PC-9 (cell line): Measurements from ENCODE around the gene BCAP29. TPM values are rescaled to one million over a fixed set of nuclear protein-coding genes. Genes with fewer than 3 reads are reported as not detected.

Source experiments
- BruUV-seq: library from RNA; stranded (reverse); fragments of 400-500 nt; replicated peaks from 2 replicates; lab custom pipeline; 2021; lab: Mats Ljungman, UMichigan
- CTCF ChIA-PET: fragments of 300-600 bp; sonication (Branson Sonifier 250); formaldehyde crosslinking; loops from one replicate; lab custom pipeline; 2022; ENCODE audit warnings: antibody characterized with exemption; lab: Charles Lee
- POLR2A ChIA-PET: fragments of 300-600 bp; sonication (Branson Sonifier 250); formaldehyde crosslinking; loops from one replicate; lab custom pipeline; 2022; ENCODE audit warnings: antibody characterized with exemption; ENCODE audit not compliant: unreplicated experiment; lab: Charles Lee
- DNase-seq, 2 experiments: peaks; one replicate each; pipeline versions ENCODE4 v3.0.0 to v3.0.0-alpha.2; 2015 to 2022; ENCODE audit warnings: mixed read lengths in 1 of 2
- H2AFZ ChIP-seq: fragments of 200-600 bp; sonication (generic); 2 replicates; pipeline ENCODE4 v1.8.1; 2017; ENCODE audit warnings: antibody characterized with exemption
- H3F3A ChIP-seq: fragments of 200-600 bp; sonication (generic); 2 replicates; pipeline ENCODE4 v1.8.1; 2017; ENCODE audit warnings: antibody characterized with exemption, mild to moderate bottlenecking, low read depth; ENCODE audit not compliant: insufficient read depth
- H3K27ac ChIP-seq: fragments of 200-600 bp; sonication (generic); 2 replicates; pipeline ENCODE4 v1.6.1; 2016; ENCODE audit warnings: mixed run types
- H3K27me3 ChIP-seq: fragments of 200-600 bp; sonication (generic); 2 replicates; pipeline ENCODE4 v1.6.1; 2016; ENCODE audit warnings: low read depth, mixed run types; ENCODE audit not compliant: insufficient read depth
- H3K36me3 ChIP-seq: fragments of 200-600 bp; sonication (generic); 2 replicates; pipeline ENCODE4 v1.6.1; 2016; ENCODE audit warnings: low read depth, mixed run types
- H3K4me1 ChIP-seq: fragments of 200-600 bp; sonication (generic); replicated peaks from 2 replicates; pipeline ENCODE4 v1.6.1; 2016; ENCODE audit warnings: mixed run types; ENCODE audit not compliant: insufficient read depth
- H3K4me2 ChIP-seq: fragments of 200-600 bp; sonication (generic); 2 replicates; pipeline ENCODE4 v1.6.1; 2017; ENCODE audit warnings: mixed run types
- H3K4me3 ChIP-seq: fragments of 200-600 bp; sonication (generic); 2 replicates; pipeline ENCODE4 v1.6.1; 2016; ENCODE audit warnings: mixed run types
- H3K79me2 ChIP-seq: fragments of 200-600 bp; sonication (generic); 2 replicates; pipeline ENCODE4 v1.6.1; 2017; ENCODE audit warnings: low read depth, mixed run types
- H3K9me2 ChIP-seq: fragments of 200-600 bp; sonication (generic); 2 replicates; pipeline ENCODE4 v1.8.1; 2017; ENCODE audit warnings: mild to moderate bottlenecking; ENCODE audit not compliant: insufficient read depth
- H3K9me3 ChIP-seq: fragments of 200-600 bp; sonication (generic); 2 replicates; pipeline ENCODE4 v1.8.1; 2016; ENCODE audit warnings: low read depth; ENCODE audit not compliant: insufficient read depth
- H4K20me1 ChIP-seq: fragments of 200-600 bp; sonication (generic); 2 replicates; pipeline ENCODE4 v1.8.1; 2017; ENCODE audit not compliant: insufficient read depth
- CTCF ChIP-seq: fragments of 200-600 bp; sonication (generic); conservative IDR thresholded peaks from 2 replicates; pipeline ENCODE4 v1.6.1; 2017; ENCODE audit warnings: mixed run types, antibody characterized with exemption, mild to moderate bottlenecking, moderate library complexity
- EZH2 ChIP-seq: fragments of 200-600 bp; sonication (generic); IDR thresholded peaks from 2 replicates; pipeline ENCODE4 v1.8.0; 2017; ENCODE audit warnings: antibody characterized with exemption, low read depth
- intact Hi-C: fragments of 100-400 bp; cut with micrococcal nuclease; formaldehyde crosslinking; loops from one replicate; pipeline ENCODE4 v1.10.0; 2022; ENCODE audit not compliant: unreplicated experiment
- total RNA-seq: library from RNA; stranded (reverse); gene quantifications from 2 replicates; pipeline ENCODE4 v1.2.3, GENCODE V29; 2021

BCAP29 gene
- total RNA-seq, 1 experiment from 2014 or later, result 58.3 TPM

GRCh38 chr7:107622894-107623293, 42.8 kb downstream of the BCAP29 start:
- Histone ChIP-seq H3K9me3 (no peaks in the 10 kb centered on the region), H3K4me2 (no peak overlapping the region), H3K4me3 (no peak overlapping the region), H3K4me1 (peaks cover 20% of the 10 kb centered on the region), H3K9me2 (no peaks in the 10 kb centered on the region), H3K27me3 (no peaks in the 10 kb centered on the region), H2AFZ (no peak overlapping the region), H3K27ac (no peak overlapping the region), H3K79me2 (no peaks in the 10 kb centered on the region), H4K20me1 (no peaks in the 10 kb centered on the region), H3F3A (peaks cover 10% of the 10 kb centered on the region; the same call in 1 of the 2 replicates), H3K36me3 (peaks cover 6% of the 10 kb centered on the region; the same call in 1 of the 2 replicates)
- no peak for DNase-seq
- CTCF ChIA-PET, result no interaction called here
- POLR2A ChIA-PET, result interaction anchor here (0.6 kb wide), 1 partner anchor 28 kb away, joined by 5 read pairs; no protein-coding TSS in a partner anchor
- TF ChIP-seq EZH2, result no peak
- no peak for TF ChIP-seq CTCF
- intact Hi-C loops, result no loop called here
- BruUV-seq, result no TSS peak

- H3K36me3 ChIP-seq, result no peaks in the 10 kb centered on the region
- no peaks in the 10 kb centered on the region for H3K9me3 ChIP-seq
- POLR2A ChIA-PET, result interaction anchor here (0.6 kb wide), 1 partner anchor 455 kb away, joined by 3 read pairs; no protein-coding TSS in a partner anchor
- H3K4me2 ChIP-seq, result no peak overlapping the region
- no peaks in the 10 kb centered on the region for H3K9me2 ChIP-seq
- BruUV-seq, result no TSS peak
- no peaks in the 10 kb centered on the region for H3K27me3 ChIP-seq
- no peak overlapping the region for H3K27ac ChIP-seq
- DNase-seq, result no peak
- H4K20me1 ChIP-seq, result no peaks in the 10 kb centered on the region
- H3K4me3 ChIP-seq, result no peak overlapping the region
- no peaks in the 10 kb centered on the region for H3K79me2 ChIP-seq
- TF ChIP-seq EZH2, result no peak
- no peak for TF ChIP-seq CTCF
- H2AFZ ChIP-seq, result no peak overlapping the region
- peaks cover 15% of the 10 kb centered on the region for H3K4me1 ChIP-seq
- intact Hi-C loops, result no loop called here
- peaks cover 9% of the 10 kb centered on the region; the same call in 1 of the 2 replicates for H3F3A ChIP-seq
- CTCF ChIA-PET, result no interaction called here
These were observed 47.0 kb downstream of the BCAP29 start for GRCh38 chr7:107627002-107627401.

- Histone ChIP-seq H2AFZ (no peak overlapping the region), H4K20me1 (no peaks in the 10 kb centered on the region), H3K36me3 (no peaks in the 10 kb centered on the region), H3K9me3 (no peaks in the 10 kb centered on the region), H3F3A (no peaks in the 10 kb centered on the region), H3K4me3 (no peak overlapping the region), H3K4me1 (peaks cover under 1% of the 10 kb centered on the region; the same call in 1 of the 2 replicates), H3K9me2 (no peaks in the 10 kb centered on the region), H3K79me2 (no peaks in the 10 kb centered on the region), H3K27ac (no peak overlapping the region), H3K4me2 (no peak overlapping the region), H3K27me3 (no peaks in the 10 kb centered on the region)
- TF ChIP-seq EZH2, result no peak
- TF ChIP-seq CTCF, result no peak
- intact Hi-C loops, result no loop called here
- DNase-seq, result no peak
- ChIA-PET POLR2A (no interaction called here), CTCF (interaction anchor here (0.6 kb wide), 1 partner anchor 898 kb away, joined by 3 read pairs; no protein-coding TSS in a partner anchor)
- no TSS peak for BruUV-seq
These were observed 48.5 kb downstream of the BCAP29 start for GRCh38 chr7:107628461-107629064.
